AG04450 (cell line): Measurements from ENCODE around the gene MYO1H. TPM values are rescaled to one million over a fixed set of nuclear protein-coding genes. Genes with fewer than 3 reads are reported as not detected.
"Not testable (repeated sequence)": the region's sequence is repeated elsewhere in the genome, so short reads cannot be mapped to it uniquely, and the experiment has no call there.

Source experiments
- CTCF ChIA-PET: fragments of 300-600, 350-600 bp; formaldehyde crosslinking; extraction: SDS; loops from one replicate; lab custom pipeline; 2022; ENCODE audit warnings: antibody characterized with exemption, inconsistent platforms; lab: Charles Lee
- POLR2A ChIA-PET: fragments of 350-600 bp; formaldehyde crosslinking; extraction: SDS; loops from one replicate; lab custom pipeline; 2021; ENCODE audit warnings: antibody characterized with exemption, inconsistent platforms; lab: Yijun Ruan, JAX
- DNase-seq: peaks from one replicate; pipeline ENCODE4 v3.0.0-alpha.2; 2011; ENCODE audit warnings: low read depth, low spot score
- H3K27ac ChIP-seq: one replicate; pipeline ENCODE4 v1.5.1; 2012; ENCODE audit warnings: low read depth, low read length, control low read depth
- H3K27me3 ChIP-seq: one replicate; pipeline ENCODE4 v1.6.0; 2012; ENCODE audit warnings: low read length; ENCODE audit not compliant: control insufficient read depth, insufficient read depth
- H3K4me3 ChIP-seq: 2 replicates; pipeline ENCODE4 v1.5.1; 2011; ENCODE audit warnings: mild to moderate bottlenecking, low read depth, low read length, control low read depth
- H3K9me3 ChIP-seq: 2 replicates; pipeline ENCODE4 v1.5.1; 2012; ENCODE audit warnings: low read length; ENCODE audit not compliant: control insufficient read depth, insufficient read depth
- CTCF ChIP-seq: IDR thresholded peaks from 2 replicates; pipeline ENCODE4 v1.5.1; 2011; ENCODE audit warnings: low read depth, low read length, control low read depth, inconsistent platforms
- polyA plus RNA-seq: library from polyadenylated mRNA; depleted of rRNA; stranded (reverse); fragments of >200 nt; gene quantifications from 2 replicates; pipeline ENCODE4 v1.2.3, GENCODE V29; 2011

The MYO1H gene
- polyA plus RNA-seq, 1 experiment, result not detected

GRCh38 chr12:109469517-109469916, 121.8 kb downstream of the MYO1H start:
- ChIA-PET CTCF (interaction anchor here (1.0 to 6.0 kb wide), 3 partner anchors 42 to 128 kb away, joined by 3 to 38 read pairs (median 5); no protein-coding TSS in a partner anchor), POLR2A (no interaction called here)
- TF ChIP-seq CTCF, result no peak
- H3K9me3 ChIP-seq, result no peaks in the 10 kb centered on the region
- H3K27me3 ChIP-seq, result no peaks in the 10 kb centered on the region
- DNase-seq, result no peak
- peak overlapping the region; percentile 31 for H3K27ac ChIP-seq
- no peak overlapping the region for H3K4me3 ChIP-seq

DNA sequence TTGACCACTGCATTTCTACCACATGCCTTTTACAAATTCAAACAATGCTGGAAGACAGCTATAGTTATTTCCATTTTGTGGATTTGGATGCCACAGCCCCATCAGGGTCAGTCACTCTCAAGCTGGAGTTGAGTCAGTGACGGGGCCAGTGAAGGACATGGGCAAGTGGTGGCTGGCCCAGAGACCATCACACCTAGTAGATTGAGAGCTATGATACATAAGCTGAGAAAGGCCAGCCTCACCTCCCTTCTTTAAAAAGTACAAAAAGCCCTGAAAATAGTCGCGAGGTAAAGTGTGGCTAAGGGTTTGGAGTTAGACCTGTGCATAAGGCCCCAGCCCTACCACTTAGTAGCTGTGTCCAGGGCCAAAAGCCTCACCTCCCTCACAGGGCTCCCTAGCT, 125.3 kb downstream of the MYO1H start:
- TF ChIP-seq CTCF, result no peak
- CTCF ChIA-PET, result interaction anchor here (0.6 to 6.0 kb wide), 5 partner anchors 39 to 294 kb away, joined by 3 to 38 read pairs (median 5); no protein-coding TSS in a partner anchor
- H3K4me3 ChIP-seq, result no peak overlapping the region
- H3K9me3 ChIP-seq, result no peaks in the 10 kb centered on the region
- DNase-seq, result no peak
- H3K27ac ChIP-seq, result peak overlapping the region; percentile 2
- H3K27me3 ChIP-seq, result no peaks in the 10 kb centered on the region
- POLR2A ChIA-PET, result interaction anchor here (0.6 to 2.0 kb wide), 2 partner anchors 10 to 1991 kb away, joined by 10 read pairs; no protein-coding TSS in a partner anchor

GRCh38 chr12:109473526-109474270, 126.0 kb downstream of the MYO1H start:
- H3K9me3 ChIP-seq, H3K27ac ChIP-seq, DNase-seq, H3K27me3 ChIP-seq, H3K4me3 ChIP-seq: not testable (repeated sequence)
- CTCF ChIA-PET, result interaction anchor here (1.0 to 6.0 kb wide), 4 partner anchors 39 to 47 kb away, joined by 3 to 38 read pairs (median 4); no protein-coding TSS in a partner anchor
- POLR2A ChIA-PET, result interaction anchor here (0.6 to 2.0 kb wide), 4 partner anchors 11 to 1991 kb away, joined by 3 to 10 read pairs (median 6); no protein-coding TSS in a partner anchor

DNA sequence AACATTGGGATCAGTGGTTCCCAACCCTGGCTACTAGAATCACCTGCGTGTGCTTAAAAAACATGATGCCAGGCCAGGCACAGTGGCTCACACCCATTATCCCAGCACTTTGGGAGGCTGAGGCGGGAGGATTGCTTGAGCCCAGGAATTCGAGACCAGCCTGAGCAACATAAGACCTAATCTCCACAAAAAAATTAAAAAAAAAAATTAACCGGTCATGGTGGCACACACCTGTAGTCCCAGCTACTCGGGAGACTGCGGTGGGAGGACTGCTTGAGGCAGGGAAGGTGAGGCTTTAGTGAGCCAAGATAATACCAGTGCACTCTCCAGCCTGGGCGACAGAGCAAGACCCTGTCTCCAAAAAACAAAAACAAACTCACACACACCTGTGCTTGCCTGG, 127.4 kb downstream of the MYO1H start:
- Histone ChIP-seq H3K27me3 (no peaks in the 10 kb centered on the region), H3K4me3 (peak overlapping the region; percentile 97), H3K27ac (peak overlapping the region; percentile 31), H3K9me3 (no peaks in the 10 kb centered on the region)
- CTCF ChIA-PET, result interaction anchor here (6.0 kb wide), 1 partner anchor 48 kb away, joined by 38 read pairs; no protein-coding TSS in a partner anchor
- POLR2A ChIA-PET, result interaction anchor here (1.4 kb wide), 1 partner anchor 12 kb away, joined by 7 read pairs; no protein-coding TSS in a partner anchor
- no peak for TF ChIP-seq CTCF
- DNase-seq, result no peak

DNA sequence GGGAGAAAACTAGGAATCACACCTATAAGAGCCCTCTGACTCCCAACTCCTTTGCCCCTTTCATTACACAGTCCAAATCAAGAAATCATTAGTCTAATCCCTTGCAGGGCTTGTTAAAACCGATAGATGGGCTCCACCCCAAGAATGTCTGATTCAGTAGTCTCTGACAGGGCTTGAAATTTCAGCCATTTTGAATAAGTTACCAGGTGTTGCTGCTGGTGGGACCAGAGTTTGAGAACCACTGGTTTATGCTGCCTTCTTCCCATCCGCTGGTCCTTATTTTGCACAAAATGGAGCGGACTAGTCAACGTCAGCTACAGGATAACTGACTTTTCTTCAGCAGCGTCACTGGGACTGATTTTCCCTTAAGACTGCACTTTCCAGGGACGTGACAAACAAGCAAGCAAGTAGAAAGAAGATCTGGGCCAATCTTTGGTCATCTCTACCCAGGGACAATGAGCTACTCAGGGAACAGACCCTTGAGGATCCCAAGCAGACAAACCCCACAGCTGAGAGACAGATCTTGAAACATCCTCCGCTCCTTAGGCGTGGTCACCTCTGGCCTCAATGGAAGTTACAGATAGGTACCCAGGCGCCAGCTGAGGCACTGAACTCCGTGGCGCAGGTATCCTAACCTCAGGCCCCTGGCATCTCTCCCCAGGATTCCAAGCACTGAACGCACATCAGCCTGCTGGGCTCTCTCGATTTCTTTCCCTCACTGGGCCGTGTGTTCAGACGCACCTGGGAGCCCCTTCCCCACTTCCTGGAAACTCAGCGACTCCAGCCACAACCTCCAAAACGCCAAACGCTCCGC, 128.5 kb downstream of the MYO1H start:
- peak overlapping the region; percentile 21 for H3K27ac ChIP-seq
- H3K27me3 ChIP-seq, result no peaks in the 10 kb centered on the region
- H3K4me3 ChIP-seq, result peak overlapping the region; percentile 97
- POLR2A ChIA-PET, result interaction anchor here (1.4 kb wide), 1 partner anchor 13 kb away, joined by 7 read pairs; no protein-coding TSS in a partner anchor
- no peaks in the 10 kb centered on the region for H3K9me3 ChIP-seq
- TF ChIP-seq CTCF, result no peak
- DNase-seq, result no peak
- CTCF ChIA-PET, result interaction anchor here (1.5 to 4.0 kb wide), 6 partner anchors 12 to 48 kb away, joined by 5 to 20 read pairs (median 10); no protein-coding TSS in a partner anchor
